H9 (cell line): ENCODE measurements around the gene TRIM38. TPM values are rescaled to one million over a fixed set of nuclear protein-coding genes. Genes with fewer than 3 reads are reported as not detected.
A peak's percentile ranks its signal among the peaks of the same experiment; 100 is the strongest.

ENCODE experiments used
- DNase-seq: peaks from one replicate; pipeline ENCODE4 v3.0.0-alpha.2; 2017
- H2AFZ ChIP-seq: one replicate; pipeline ENCODE4 v1.6.1; 2013; ENCODE audit warnings: mild to moderate bottlenecking, low read length, control low read depth, moderate library complexity
- H2AK5ac ChIP-seq: 2 replicates; pipeline ENCODE4 v1.6.1; 2013; ENCODE audit warnings: low read length, control low read depth, mixed read lengths; ENCODE audit not compliant: insufficient read length
- H2BK120ac ChIP-seq: one replicate; pipeline ENCODE4 v1.6.1; 2013; ENCODE audit warnings: low read depth, mild to moderate bottlenecking, low read length, control low read depth, inconsistent platforms; ENCODE audit not compliant: poor library complexity, severe bottlenecking
- H2BK12ac ChIP-seq: 2 replicates; pipeline ENCODE4 v1.6.1; 2013; ENCODE audit warnings: low read length, control low read depth, mixed read lengths, low read depth; ENCODE audit not compliant: insufficient read length
- H2BK15ac ChIP-seq: 2 replicates; pipeline ENCODE4 v1.6.1; 2013; ENCODE audit warnings: low read depth, low read length, control low read depth
- H2BK20ac ChIP-seq: one replicate; pipeline ENCODE4 v1.6.1; 2013; ENCODE audit warnings: low read depth, mild to moderate bottlenecking, low read length, control low read depth, inconsistent platforms; ENCODE audit not compliant: poor library complexity, severe bottlenecking
- H2BK5ac ChIP-seq: 2 replicates; pipeline ENCODE4 v1.6.1; 2013; ENCODE audit warnings: low read length, control low read depth, mixed read lengths; ENCODE audit not compliant: insufficient read length
- H3K14ac ChIP-seq: 2 replicates; pipeline ENCODE4 v1.6.1; 2013; ENCODE audit warnings: low read length, control low read depth; ENCODE audit not compliant: insufficient read depth
- H3K18ac ChIP-seq: 2 replicates; pipeline ENCODE4 v1.6.1; 2013; ENCODE audit warnings: low read depth, mild to moderate bottlenecking, mixed read lengths, low read length, control low read depth; ENCODE audit not compliant: insufficient read length
- H3K23ac ChIP-seq: 2 replicates; pipeline ENCODE4 v1.6.1; 2013; ENCODE audit warnings: low read length, control low read depth, mixed read lengths, low read depth; ENCODE audit not compliant: insufficient read length
- H3K23me2 ChIP-seq: 2 replicates; pipeline ENCODE4 v1.6.1; 2013; ENCODE audit warnings: low read depth, mild to moderate bottlenecking, mixed read lengths, low read length, control low read depth; ENCODE audit not compliant: insufficient read length, poor library complexity, severe bottlenecking
- H3K27ac ChIP-seq: 2 replicates; pipeline ENCODE4 v1.5.1; 2013; ENCODE audit warnings: low read length, control low read depth, mixed read lengths, low read depth; ENCODE audit not compliant: insufficient read length
- H3K27me3 ChIP-seq: 2 replicates; pipeline ENCODE4 v1.6.1; 2013; ENCODE audit warnings: low read length, control low read depth, inconsistent platforms; ENCODE audit not compliant: insufficient read depth
- H3K4ac ChIP-seq: 2 replicates; pipeline ENCODE4 v1.6.1; 2013; ENCODE audit warnings: low read depth, mild to moderate bottlenecking, control low read depth, inconsistent platforms, low read length, moderate library complexity
- H3K4me1 ChIP-seq: 2 replicates; pipeline ENCODE4 v1.6.1; 2013; ENCODE audit warnings: low read length, control low read depth, inconsistent platforms; ENCODE audit not compliant: insufficient read depth
- H3K4me2 ChIP-seq: 2 replicates; pipeline ENCODE4 v1.6.1; 2013; ENCODE audit warnings: low read length, control low read depth, mixed read lengths; ENCODE audit not compliant: insufficient read length, insufficient read depth
- H3K56ac ChIP-seq: 2 replicates; pipeline ENCODE4 v1.6.1; 2013; ENCODE audit warnings: low read depth, mild to moderate bottlenecking, mixed read lengths, low read length, control low read depth; ENCODE audit not compliant: insufficient read length
- H3K79me1 ChIP-seq: 2 replicates; pipeline ENCODE4 v1.6.1; 2013; ENCODE audit warnings: low read depth, mild to moderate bottlenecking, moderate library complexity, low read length, control low read depth, inconsistent platforms; ENCODE audit not compliant: insufficient read depth, poor library complexity, severe bottlenecking
- H3K79me2 ChIP-seq: 2 replicates; pipeline ENCODE4 v1.6.1; 2013; ENCODE audit warnings: low read length, control low read depth, inconsistent platforms; ENCODE audit not compliant: insufficient read depth
- H3K9ac ChIP-seq: 2 replicates; pipeline ENCODE4 v1.6.1; 2013; ENCODE audit warnings: low read length, control low read depth, mixed read lengths; ENCODE audit not compliant: insufficient read length; ENCODE audit errors: extremely low read depth
- H3K9me3 ChIP-seq: one replicate; pipeline ENCODE4 v1.6.1; 2013; ENCODE audit warnings: low read depth, low read length, inconsistent platforms; ENCODE audit not compliant: control insufficient read depth
- H3T11ph ChIP-seq: one replicate; pipeline ENCODE4 v1.6.1; 2013; ENCODE audit warnings: mild to moderate bottlenecking, low read length, control low read depth, inconsistent platforms
- H4K20me1 ChIP-seq: one replicate; pipeline ENCODE4 v1.6.1; 2013; ENCODE audit not compliant: control insufficient read depth, insufficient read length, insufficient read depth
- H4K5ac ChIP-seq: 2 replicates; pipeline ENCODE4 v1.6.1; 2013; ENCODE audit warnings: low read depth, mild to moderate bottlenecking, mixed read lengths, low read length, control low read depth; ENCODE audit not compliant: insufficient read length
- H4K8ac ChIP-seq: replicated peaks from 2 replicates; pipeline ENCODE4 v1.6.1; 2013; ENCODE audit warnings: low read length, control low read depth, mixed read lengths, low read depth; ENCODE audit not compliant: insufficient read length
- H4K91ac ChIP-seq: 2 replicates; pipeline ENCODE4 v1.6.1; 2013; ENCODE audit warnings: low read depth, mild to moderate bottlenecking, moderate library complexity, mixed read lengths, low read length, control low read depth; ENCODE audit not compliant: insufficient read length
- H3K27ac Mint-ChIP-seq, 3 experiments: 2 replicates in 2 of 3; 3 replicates in 1 of 3; pipeline ENCODE4 v1.8.0; 2020 to 2021; ENCODE audit warnings: mixed read lengths in 3 of 3, mild to moderate bottlenecking in 1 of 3, moderate library complexity in 1 of 3
- H3K27me3 Mint-ChIP-seq: 2 replicates; pipeline ENCODE4 v1.8.0; 2021; ENCODE audit warnings: low read depth, mild to moderate bottlenecking, moderate library complexity, mixed read lengths
- H3K36me3 Mint-ChIP-seq, 3 experiments: 2 replicates in 2 of 3; 3 replicates in 1 of 3; pipeline ENCODE4 v1.8.0; 2020 to 2021; ENCODE audit warnings: low read depth in 3 of 3, mixed read lengths in 3 of 3; ENCODE audit not compliant: insufficient read depth in 1 of 3
- H3K4me1 Mint-ChIP-seq, 2 experiments: 2 replicates each; pipeline ENCODE4 v1.8.0; 2020; ENCODE audit warnings: mixed read lengths in 2 of 2
- H3K4me3 Mint-ChIP-seq, 2 experiments: 2 replicates in 1 of 2; 3 replicates in 1 of 2; pipeline ENCODE4 v1.8.0; 2020 to 2021; ENCODE audit warnings: mild to moderate bottlenecking in 2 of 2, mixed read lengths in 2 of 2, moderate library complexity in 1 of 2
- H3K9me3 Mint-ChIP-seq, 2 experiments: 2 replicates in 1 of 2; 3 replicates in 1 of 2; pipeline ENCODE4 v1.8.0; 2020; ENCODE audit warnings: mild to moderate bottlenecking in 2 of 2, mixed read lengths in 2 of 2, moderate library complexity in 1 of 2
- CTCF ChIP-seq: fragments of 200-600 bp; sonication (generic); conservative IDR thresholded peaks from 3 replicates; pipeline ENCODE4 v1.8.0; 2021; ENCODE audit warnings: antibody characterized with exemption, mild to moderate bottlenecking
- WGBS: extraction: QIAGEN DNeasy Blood & Tissue Kit; methylation state at CpG from one replicate; pipeline ENCODE4 v1.1.7; 2013; ENCODE audit warnings: missing lambda C conversion rate, low lambda C conversion rate, mixed read lengths; ENCODE audit not compliant: insufficient read length; ENCODE audit errors: extremely low coverage; 5-methylcytosine and 5-hydroxymethylcytosine counted together
- total RNA-seq: library from RNA; stranded (reverse); gene quantifications from 2 replicates; pipeline ENCODE4 v1.2.1, GENCODE V29; 2021

The TRIM38 gene
- total RNA-seq, 1 experiment from 2014 or later, result 0.61 TPM

GRCh38 chr6:25963426-25964123 lies 973 bp downstream of the TRIM38 start:
- no peak overlapping the region for H3K23ac ChIP-seq
- H3K4ac ChIP-seq, result no peak overlapping the region
- H3T11ph ChIP-seq, result no peak overlapping the region
- peaks cover 21 to 23% of the 10 kb centered on the region in 2 experiments for H3K9me3 Mint-ChIP-seq
- no peak overlapping the region for H2BK120ac ChIP-seq
- H2AFZ ChIP-seq, result no peak overlapping the region
- H2BK15ac ChIP-seq, result no peak overlapping the region
- H4K91ac ChIP-seq, result no peak overlapping the region
- no peaks in the 10 kb centered on the region for H3K79me1 ChIP-seq
- H3K4me2 ChIP-seq, result peak overlapping the region; percentile 47
- H3K14ac ChIP-seq, result no peak overlapping the region
- no peak overlapping the region for H2BK5ac ChIP-seq
- H3K27me3 ChIP-seq, result no peaks in the 10 kb centered on the region; the same call in 1 of the 2 replicates
- peaks cover 10% of the 10 kb centered on the region for H3K4me1 ChIP-seq
- peaks cover 44 to 57% of the 10 kb centered on the region in 2 experiments for H3K4me1 Mint-ChIP-seq
- peak; percentile 64 for DNase-seq
- TF ChIP-seq CTCF, result no peak
- H3K27me3 Mint-ChIP-seq, result peaks cover 11% of the 10 kb centered on the region
- peaks cover 19 to 49% (median 22%) of the 10 kb centered on the region in 3 experiments for H3K36me3 Mint-ChIP-seq
- peak overlapping the region in 1 of 3 experiments; percentile 92; a peak in 2 of 7 replicates for H3K27ac Mint-ChIP-seq
- H3K56ac ChIP-seq, result no peak overlapping the region
- H3K79me2 ChIP-seq, result no peaks in the 10 kb centered on the region
- no peak overlapping the region for H3K9ac ChIP-seq
- H3K27ac ChIP-seq, result no peak overlapping the region
- H2AK5ac ChIP-seq, result no peak overlapping the region
- H2BK20ac ChIP-seq, result no peak overlapping the region
- H4K5ac ChIP-seq, result no peak overlapping the region
- peak overlapping the region; percentile 52 to 66 for H3K4me3 Mint-ChIP-seq
- no peaks in the 10 kb centered on the region for H3K23me2 ChIP-seq
- no peak overlapping the region for H3K18ac ChIP-seq
- peaks cover 5% of the 10 kb centered on the region for H3K9me3 ChIP-seq
- H2BK12ac ChIP-seq, result no peak overlapping the region
- WGBS, result no CpG with 5 or more reads among the region's 6 CpGs
- no peaks in the 10 kb centered on the region for H4K20me1 ChIP-seq
- H4K8ac ChIP-seq, result no peak overlapping the region
